GM12878 (cell line): Measurements from ENCODE around the gene CDKL4. TPM values are rescaled to one million over a fixed set of nuclear protein-coding genes. Genes with fewer than 3 reads are reported as not detected.

Experiments used
- ATAC-seq: fragments of 200-7000 bp; cut with Tn5 transposase; 3 replicates; pipeline ENCODE4 v1.9.1; 2020; ENCODE audit warnings: mild to moderate bottlenecking, moderate library complexity
- BruUV-seq: library from RNA; stranded (reverse); fragments of 400-500 nt; replicated peaks from 2 replicates; lab custom pipeline; 2021; lab: Mats Ljungman, UMichigan
- CTCF ChIA-PET: fragments of 300-600 bp; sonication (Branson Sonifier 250); formaldehyde crosslinking; extraction: SDS; loops from one replicate; lab custom pipeline; 2021; ENCODE audit warnings: inconsistent platforms; lab: Yijun Ruan, JAX
- POLR2A ChIA-PET: fragments of 350-600 bp; formaldehyde crosslinking; extraction: SDS; loops from one replicate; lab custom pipeline; 2021; ENCODE audit warnings: inconsistent platforms; lab: Charles Lee
- RAD21 ChIA-PET: fragments of 300-600 bp; sonication (Branson Sonifier 250); formaldehyde crosslinking; loops from one replicate; lab custom pipeline; 2023; ENCODE audit warnings: antibody characterized with exemption; ENCODE audit not compliant: unreplicated experiment; lab: Charles Lee
- SMC1A ChIA-PET: fragments of 300-600 bp; sonication (Branson Sonifier 250); formaldehyde crosslinking; loops from one replicate; lab custom pipeline; 2023; ENCODE audit not compliant: unreplicated experiment, uncharacterized antibody; lab: Charles Lee
- DNase-seq: peaks from one replicate; pipeline ENCODE4 v3.0.0-alpha.2; 2011; ENCODE audit warnings: low read depth, low spot score
- FAIRE-seq: peaks from 3 replicates; lab custom pipeline; 2011; peaks lifted over from hg19 to GRCh38; lab: Jason Lieb, UNC
- H2AFZ ChIP-seq: 2 replicates; pipeline ENCODE4 v1.6.0; 2011; ENCODE audit warnings: low read depth, low read length, control low read depth; ENCODE audit not compliant: control insufficient read depth
- H3K27ac ChIP-seq: 2 replicates; pipeline ENCODE4 v1.5.1; 2011; ENCODE audit warnings: control low read depth; ENCODE audit not compliant: control insufficient read depth, insufficient read depth
- H3K27me3 ChIP-seq, 2 experiments: replicated peaks in 1 of 2; 2 replicates each; pipeline versions ENCODE4 v1.6.0 to v1.6.1; 2011; ENCODE audit warnings: low read length in 1 of 2; ENCODE audit not compliant: control insufficient read depth in 2 of 2, insufficient read depth in 2 of 2
- H3K36me3 ChIP-seq, 2 experiments: 2 replicates each; pipeline ENCODE4 v1.5.1; 2011; ENCODE audit warnings: low read length in 1 of 2; ENCODE audit not compliant: control insufficient read depth in 2 of 2, insufficient read depth in 2 of 2
- H3K4me1 ChIP-seq: 2 replicates; pipeline ENCODE4 v1.6.1; 2011; ENCODE audit warnings: mild to moderate bottlenecking, low read length, moderate library complexity, mixed read lengths; ENCODE audit not compliant: control insufficient read depth, insufficient read depth
- H3K4me2 ChIP-seq: 2 replicates; pipeline ENCODE4 v1.6.0; 2011; ENCODE audit warnings: control low read depth; ENCODE audit not compliant: control insufficient read depth, insufficient read depth
- H3K4me3 ChIP-seq: fragments of 200-600 bp; sonication (generic); 2 replicates; pipeline ENCODE4 v1.5.1; 2016
- H3K79me2 ChIP-seq: 2 replicates; pipeline ENCODE4 v1.6.0; 2011; ENCODE audit warnings: low read length; ENCODE audit not compliant: control insufficient read depth, insufficient read depth
- H3K9ac ChIP-seq: 2 replicates; pipeline ENCODE4 v1.8.0; 2011; ENCODE audit warnings: low read length, control low read depth, mixed read lengths; ENCODE audit not compliant: control insufficient read depth, insufficient read depth
- H3K9me3 ChIP-seq: replicated peaks from 3 replicates; pipeline ENCODE4 v1.5.1; 2011; ENCODE audit warnings: mild to moderate bottlenecking, low read length; ENCODE audit not compliant: control insufficient read depth, insufficient read depth
- H4K20me1 ChIP-seq: 2 replicates; pipeline ENCODE4 v1.6.0; 2011; ENCODE audit not compliant: control insufficient read depth, insufficient read depth
- BACH1 ChIP-seq: fragments of 450-650 bp; IDR thresholded peaks from 2 replicates; pipeline ENCODE4 v1.6.1; 2017; ENCODE audit warnings: mild to moderate bottlenecking, borderline replicate concordance
- BHLHE40 ChIP-seq, 2 experiments: fragments of 450-650 bp in 1 of 2; IDR thresholded peaks; 2 replicates each; pipeline ENCODE4 v1.6.1; 2011 to 2017; ENCODE audit warnings: low read depth in 2 of 2, borderline replicate concordance in 1 of 2, improper control_type of control experiment in 1 of 2, low read length in 1 of 2, mild to moderate bottlenecking in 1 of 2
- CHD4 ChIP-seq: fragments of 200-600 bp; sonication (generic); IDR thresholded peaks from 2 replicates; pipeline ENCODE4 v1.6.1; 2016; ENCODE audit warnings: mild to moderate bottlenecking
- FOS ChIP-seq: IDR thresholded peaks from 3 replicates; pipeline ENCODE4 v1.6.1; 2011; ENCODE audit warnings: borderline replicate concordance; ENCODE audit not compliant: insufficient read length; ENCODE audit errors: extremely low read depth
- HDAC2 ChIP-seq: fragments of 200-600 bp; sonication (generic); IDR thresholded peaks from 2 replicates; pipeline ENCODE4 v1.6.1; 2017
- IKZF1 ChIP-seq: fragments of 450-650 bp; conservative IDR thresholded peaks from 2 replicates; pipeline ENCODE4 v1.6.1; 2017; ENCODE audit warnings: antibody characterized with exemption, mild to moderate bottlenecking
- KAT2A ChIP-seq: conservative IDR thresholded peaks from 2 replicates; pipeline ENCODE4 v1.6.1; 2011; ENCODE audit warnings: low read depth, low read length; ENCODE audit not compliant: control insufficient read depth
- MTA2 ChIP-seq: fragments of 450-650 bp; IDR thresholded peaks from 2 replicates; pipeline ENCODE4 v1.6.1; 2016; ENCODE audit warnings: low read depth, mild to moderate bottlenecking, moderate library complexity
- PML ChIP-seq: IDR thresholded peaks from 2 replicates; pipeline ENCODE4 v1.6.1; 2012; ENCODE audit warnings: low read length, inconsistent platforms
- RB1 ChIP-seq: fragments of 450-650 bp; formaldehyde crosslinking; IDR thresholded peaks from 2 replicates; pipeline ENCODE4 v1.6.1; 2017; ENCODE audit warnings: mild to moderate bottlenecking, borderline replicate concordance
- RCOR1 ChIP-seq: conservative IDR thresholded peaks from 2 replicates; pipeline ENCODE4 v1.6.1; 2012; ENCODE audit warnings: low read depth, low read length, improper control_type of control experiment
- SPI1 ChIP-seq: IDR thresholded peaks from 2 replicates; pipeline ENCODE4 v1.6.1; 2011; ENCODE audit warnings: low read depth, mild to moderate bottlenecking, low read length, moderate library complexity, borderline replicate concordance; ENCODE audit not compliant: insufficient read depth
- SREBF2 ChIP-seq: IDR thresholded peaks from 2 replicates; pipeline ENCODE4 v1.6.1; 2012; ENCODE audit warnings: mild to moderate bottlenecking, low read length
- SRF ChIP-seq, 2 experiments: IDR thresholded peaks; 2 replicates each; pipeline ENCODE4 v1.6.1; 2011; ENCODE audit warnings: low read depth in 2 of 2, low read length in 2 of 2, mild to moderate bottlenecking in 1 of 2, moderate library complexity in 1 of 2
- SUPT20H ChIP-seq: IDR thresholded peaks from 2 replicates; pipeline ENCODE4 v1.6.1; 2011; ENCODE audit warnings: low read depth, mild to moderate bottlenecking, low read length, moderate library complexity, borderline replicate concordance; ENCODE audit not compliant: control insufficient read depth
- WGBS: methylation state at CpG from one replicate; pipeline ENCODE4 v1.1.6; 2016; ENCODE audit warnings: low lambda C conversion rate; ENCODE audit not compliant: insufficient replicate concordance, insufficient coverage; ENCODE audit errors: missing lambda C conversion rate; 5-methylcytosine and 5-hydroxymethylcytosine counted together
- in situ Hi-C: fragments of 300-500 bp; cut with MboI; formaldehyde crosslinking; loops from 9 replicates; pipeline ENCODE4 v1.14.3; 2018; ENCODE audit warnings: mixed read lengths
- intact Hi-C: fragments of 100-400 bp; cut with micrococcal nuclease; formaldehyde crosslinking; loops from one replicate; pipeline ENCODE4 v1.14.2; 2022; ENCODE audit not compliant: unreplicated experiment
- polyA plus RNA-seq, 11 experiments: library from polyadenylated mRNA; depleted of rRNA in 4 of 11; unstranded in 6 of 11; stranded (reverse) in 5 of 11; fragments of >200 nt; fragmentation: Nextera tagmentation in 4 of 11; fragmentation: Illumina TruSeq in 1 of 11; extraction: Ambion mirVana in 4 of 11; extraction: Trizol in 1 of 11; gene quantifications; 1 replicate in 1 of 11; 2 replicates in 10 of 11; pipeline versions ENCODE4 v1.2.1 to v1.2.3, GENCODE V29; 2011 to 2016; ENCODE audit warnings: inconsistent platforms in 2 of 11, missing spikeins in 2 of 11, low read depth in 1 of 11
- total RNA-seq, 4 experiments: library from RNA; depleted of rRNA in 3 of 4; stranded (reverse); fragments of >200 nt in 3 of 4; fragmentation: Illumina TruSeq in 1 of 4; extraction: Trizol in 1 of 4; gene quantifications; 2 replicates each; pipeline versions ENCODE4 v1.2.1 to v1.2.3, GENCODE V29; 2013 to 2021
- TF ChIP-seq, protein P1 (sequence below): fragments of 450-650 bp; IDR thresholded peaks from 2 replicates; pipeline ENCODE4 v1.6.1; 2016; ENCODE audit warnings: mild to moderate bottlenecking
- TF ChIP-seq, protein P2 (sequence below), 3 experiments: IDR thresholded peaks in 2 of 3; conservative IDR thresholded peaks in 1 of 3; 2 replicates each; pipeline ENCODE4 v1.5.1; 2011; ENCODE audit warnings: low read depth in 3 of 3, low read length in 3 of 3, mild to moderate bottlenecking in 3 of 3, control low read depth in 2 of 3, moderate library complexity in 2 of 3, inconsistent platforms in 1 of 3, mixed read lengths in 1 of 3; ENCODE audit not compliant: control insufficient read depth in 2 of 3, insufficient read depth in 1 of 3; ENCODE audit errors: extremely low read depth in 1 of 3
- TF ChIP-seq, protein P3 (sequence below): fragments of 450-650 bp; IDR thresholded peaks from 2 replicates; pipeline ENCODE4 v1.6.1; 2017; ENCODE audit warnings: mild to moderate bottlenecking
- TF ChIP-seq, protein P4 (sequence below): fragments of 450-650 bp; IDR thresholded peaks from 2 replicates; pipeline ENCODE4 v1.6.1; 2017; ENCODE audit warnings: borderline replicate concordance

Gene CDKL4
- total and polyA plus RNA-seq, 10 of the 15 experiments (the other 5 are each of a cell fraction or from before 2014, with no cell fraction given) = not detected

DNA sequence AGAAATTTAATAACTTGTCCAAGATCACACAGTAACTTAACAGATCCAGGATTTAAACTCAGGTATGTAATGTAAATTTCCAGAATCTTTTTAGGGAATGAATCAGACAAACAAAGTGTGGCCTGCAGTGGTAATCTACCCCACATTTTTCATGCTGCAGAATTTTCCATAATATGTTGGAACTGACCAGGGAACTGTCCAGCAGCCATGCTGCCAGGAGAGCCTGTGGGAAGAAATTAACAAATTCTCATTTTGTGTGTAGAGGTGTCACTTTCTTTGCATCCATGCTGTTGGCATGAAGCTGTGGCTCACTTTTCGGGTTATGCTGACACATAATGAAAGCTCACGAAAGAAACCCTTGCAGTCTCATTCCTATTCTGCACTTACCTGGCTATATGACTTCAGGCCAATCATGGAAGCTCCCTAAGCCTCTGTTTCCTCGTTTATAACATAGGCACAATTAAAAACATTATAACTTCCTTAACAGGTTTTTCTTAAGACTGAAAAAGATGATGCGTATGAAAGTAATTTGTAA lies 54.7 kb downstream of the CDKL4 start:
- no peak for DNase-seq
- no peaks in the 10 kb centered on the region for H3K36me3 ChIP-seq
- no peak overlapping the region for H2AFZ ChIP-seq
- SMC1A ChIA-PET = no interaction called here
- intact Hi-C loops = no loop called here
- no peak overlapping the region for H3K4me2 ChIP-seq
- H3K27me3 ChIP-seq = no peaks in the 10 kb centered on the region
- CTCF ChIA-PET = interaction anchor here (1.0 to 1.3 kb wide), 3 partner anchors 21 to 242 kb away, joined by 3 to 4 read pairs (median 4); no protein-coding TSS in a partner anchor
- no peak overlapping the region for H3K9ac ChIP-seq
- ATAC-seq = no peak
- no peaks in the 10 kb centered on the region for H4K20me1 ChIP-seq
- no TSS peak for BruUV-seq
- H3K4me3 ChIP-seq = no peak overlapping the region
- POLR2A ChIA-PET = no interaction called here
- WGBS = 24% methylated on average over 4 of the region's 4 CpGs
- no peaks in the 10 kb centered on the region for H3K79me2 ChIP-seq
- FAIRE-seq = no peak
- in situ Hi-C loops = no loop called here
- no peaks in the 10 kb centered on the region for H3K4me1 ChIP-seq
- RAD21 ChIA-PET = no interaction called here
- H3K27ac ChIP-seq = no peak overlapping the region
- H3K9me3 ChIP-seq = no peaks in the 10 kb centered on the region
- TF ChIP-seq BACH1 (no peak), CHD4 (no peak), KAT2A (no peak), BHLHE40 (IDR thresholded peaks at IDR 0.05; ENCODE audit: borderline replicate concordance in 1 of 2, low read depth in 2 of 2, low read length in 1 of 2) (no peak), RCOR1 (no peak), PML (no peak), FOS (no peak), SREBF2 (no peak), HDAC2 (no peak), RB1 (no peak), MTA2 (no peak), IKZF1 (no peak), SRF (IDR thresholded peaks at IDR 0.05; ENCODE audit: low read depth in 2 of 2, low read length in 2 of 2) (no peak), SUPT20H (no peak), SPI1 (no peak)
- TF ChIP-seq, protein P1, sequence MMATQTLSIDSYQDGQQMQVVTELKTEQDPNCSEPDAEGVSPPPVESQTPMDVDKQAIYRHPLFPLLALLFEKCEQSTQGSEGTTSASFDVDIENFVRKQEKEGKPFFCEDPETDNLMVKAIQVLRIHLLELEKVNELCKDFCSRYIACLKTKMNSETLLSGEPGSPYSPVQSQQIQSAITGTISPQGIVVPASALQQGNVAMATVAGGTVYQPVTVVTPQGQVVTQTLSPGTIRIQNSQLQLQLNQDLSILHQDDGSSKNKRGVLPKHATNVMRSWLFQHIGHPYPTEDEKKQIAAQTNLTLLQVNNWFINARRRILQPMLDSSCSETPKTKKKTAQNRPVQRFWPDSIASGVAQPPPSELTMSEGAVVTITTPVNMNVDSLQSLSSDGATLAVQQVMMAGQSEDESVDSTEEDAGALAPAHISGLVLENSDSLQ = no peak
- TF ChIP-seq, protein P2, sequence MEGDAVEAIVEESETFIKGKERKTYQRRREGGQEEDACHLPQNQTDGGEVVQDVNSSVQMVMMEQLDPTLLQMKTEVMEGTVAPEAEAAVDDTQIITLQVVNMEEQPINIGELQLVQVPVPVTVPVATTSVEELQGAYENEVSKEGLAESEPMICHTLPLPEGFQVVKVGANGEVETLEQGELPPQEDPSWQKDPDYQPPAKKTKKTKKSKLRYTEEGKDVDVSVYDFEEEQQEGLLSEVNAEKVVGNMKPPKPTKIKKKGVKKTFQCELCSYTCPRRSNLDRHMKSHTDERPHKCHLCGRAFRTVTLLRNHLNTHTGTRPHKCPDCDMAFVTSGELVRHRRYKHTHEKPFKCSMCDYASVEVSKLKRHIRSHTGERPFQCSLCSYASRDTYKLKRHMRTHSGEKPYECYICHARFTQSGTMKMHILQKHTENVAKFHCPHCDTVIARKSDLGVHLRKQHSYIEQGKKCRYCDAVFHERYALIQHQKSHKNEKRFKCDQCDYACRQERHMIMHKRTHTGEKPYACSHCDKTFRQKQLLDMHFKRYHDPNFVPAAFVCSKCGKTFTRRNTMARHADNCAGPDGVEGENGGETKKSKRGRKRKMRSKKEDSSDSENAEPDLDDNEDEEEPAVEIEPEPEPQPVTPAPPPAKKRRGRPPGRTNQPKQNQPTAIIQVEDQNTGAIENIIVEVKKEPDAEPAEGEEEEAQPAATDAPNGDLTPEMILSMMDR (IDR thresholded peaks at IDR 0.05 in 2 of 3, conservative IDR thresholded peaks at IDR 0.05 in 1 of 3; ENCODE audit: control insufficient read depth in 2 of 3, extremely low read depth in 1 of 3, insufficient read depth in 1 of 3, low read depth in 3 of 3, low read length in 3 of 3) = no peak
- TF ChIP-seq, protein P3, sequence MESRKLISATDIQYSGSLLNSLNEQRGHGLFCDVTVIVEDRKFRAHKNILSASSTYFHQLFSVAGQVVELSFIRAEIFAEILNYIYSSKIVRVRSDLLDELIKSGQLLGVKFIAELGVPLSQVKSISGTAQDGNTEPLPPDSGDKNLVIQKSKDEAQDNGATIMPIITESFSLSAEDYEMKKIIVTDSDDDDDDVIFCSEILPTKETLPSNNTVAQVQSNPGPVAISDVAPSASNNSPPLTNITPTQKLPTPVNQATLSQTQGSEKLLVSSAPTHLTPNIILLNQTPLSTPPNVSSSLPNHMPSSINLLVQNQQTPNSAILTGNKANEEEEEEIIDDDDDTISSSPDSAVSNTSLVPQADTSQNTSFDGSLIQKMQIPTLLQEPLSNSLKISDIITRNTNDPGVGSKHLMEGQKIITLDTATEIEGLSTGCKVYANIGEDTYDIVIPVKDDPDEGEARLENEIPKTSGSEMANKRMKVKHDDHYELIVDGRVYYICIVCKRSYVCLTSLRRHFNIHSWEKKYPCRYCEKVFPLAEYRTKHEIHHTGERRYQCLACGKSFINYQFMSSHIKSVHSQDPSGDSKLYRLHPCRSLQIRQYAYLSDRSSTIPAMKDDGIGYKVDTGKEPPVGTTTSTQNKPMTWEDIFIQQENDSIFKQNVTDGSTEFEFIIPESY = no peak
- TF ChIP-seq, protein P4, sequence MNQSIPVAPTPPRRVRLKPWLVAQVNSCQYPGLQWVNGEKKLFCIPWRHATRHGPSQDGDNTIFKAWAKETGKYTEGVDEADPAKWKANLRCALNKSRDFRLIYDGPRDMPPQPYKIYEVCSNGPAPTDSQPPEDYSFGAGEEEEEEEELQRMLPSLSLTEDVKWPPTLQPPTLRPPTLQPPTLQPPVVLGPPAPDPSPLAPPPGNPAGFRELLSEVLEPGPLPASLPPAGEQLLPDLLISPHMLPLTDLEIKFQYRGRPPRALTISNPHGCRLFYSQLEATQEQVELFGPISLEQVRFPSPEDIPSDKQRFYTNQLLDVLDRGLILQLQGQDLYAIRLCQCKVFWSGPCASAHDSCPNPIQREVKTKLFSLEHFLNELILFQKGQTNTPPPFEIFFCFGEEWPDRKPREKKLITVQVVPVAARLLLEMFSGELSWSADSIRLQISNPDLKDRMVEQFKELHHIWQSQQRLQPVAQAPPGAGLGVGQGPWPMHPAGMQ = no peak
